Activated CD8-positive, alpha-beta T cell treated with anti-CD3 and anti-CD28 coated beads for 36 hours (primary cell): ENCODE results near the gene MRPL14. TPM values are rescaled to one million over a fixed set of nuclear protein-coding genes. Genes with fewer than 3 reads are reported as not detected.

ENCODE experiments used
- ATAC-seq: fragments of 200-7000 bp; cut with Tn5 transposase; one replicate; pipeline ENCODE4 v1.10.0; 2021; ENCODE audit warnings: mild to moderate bottlenecking, moderate library complexity
- CTCF ChIA-PET: fragments of 350-600 bp; sonication (Branson Sonifier 250); formaldehyde crosslinking; loops from one replicate; lab custom pipeline; 2021; ENCODE audit warnings: antibody characterized with exemption; lab: Charles Lee
- POLR2A ChIA-PET: fragments of 350-600 bp; sonication (Branson Sonifier 250); formaldehyde crosslinking; loops from one replicate; lab custom pipeline; 2021; ENCODE audit warnings: antibody characterized with exemption; lab: Charles Lee
- DNase-seq: peaks from one replicate; pipeline ENCODE4 v3.0.0-alpha.2; 2020
- H3K27ac Mint-ChIP-seq: one replicate; pipeline ENCODE4 v1.8.0; 2021; ENCODE audit warnings: mild to moderate bottlenecking, mixed read lengths
- H3K27me3 Mint-ChIP-seq: one replicate; pipeline ENCODE4 v1.8.0; 2021; ENCODE audit warnings: mixed read lengths
- H3K36me3 Mint-ChIP-seq: one replicate; pipeline ENCODE4 v1.8.0; 2021; ENCODE audit warnings: low read depth, mixed read lengths
- H3K4me1 Mint-ChIP-seq: one replicate; pipeline ENCODE4 v1.8.0; 2021; ENCODE audit warnings: low read depth, mixed read lengths
- H3K4me3 Mint-ChIP-seq: one replicate; pipeline ENCODE4 v1.8.0; 2021; ENCODE audit warnings: mild to moderate bottlenecking, moderate library complexity, mixed read lengths
- H3K9me3 Mint-ChIP-seq: one replicate; pipeline ENCODE4 v1.8.0; 2021; ENCODE audit warnings: mixed read lengths
- intact Hi-C: fragments of 100-400 bp; cut with micrococcal nuclease; formaldehyde crosslinking; loops from one replicate; pipeline ENCODE4 v1.10.0; 2022
- total RNA-seq, 2 experiments: library from RNA; stranded (reverse); gene quantifications; one replicate each; pipeline ENCODE4 v1.2.3, GENCODE V29; 2021
- TF ChIP-seq, protein P1 (sequence below): fragments of 200-600 bp; IDR thresholded peaks from one replicate; pipeline ENCODE4 v1.8.0; 2022; ENCODE audit warnings: antibody characterized with exemption, mild to moderate bottlenecking

Gene MRPL14
- total RNA-seq, 2 experiments from 2014 or later = 42.8 to 44.3 TPM

DNA sequence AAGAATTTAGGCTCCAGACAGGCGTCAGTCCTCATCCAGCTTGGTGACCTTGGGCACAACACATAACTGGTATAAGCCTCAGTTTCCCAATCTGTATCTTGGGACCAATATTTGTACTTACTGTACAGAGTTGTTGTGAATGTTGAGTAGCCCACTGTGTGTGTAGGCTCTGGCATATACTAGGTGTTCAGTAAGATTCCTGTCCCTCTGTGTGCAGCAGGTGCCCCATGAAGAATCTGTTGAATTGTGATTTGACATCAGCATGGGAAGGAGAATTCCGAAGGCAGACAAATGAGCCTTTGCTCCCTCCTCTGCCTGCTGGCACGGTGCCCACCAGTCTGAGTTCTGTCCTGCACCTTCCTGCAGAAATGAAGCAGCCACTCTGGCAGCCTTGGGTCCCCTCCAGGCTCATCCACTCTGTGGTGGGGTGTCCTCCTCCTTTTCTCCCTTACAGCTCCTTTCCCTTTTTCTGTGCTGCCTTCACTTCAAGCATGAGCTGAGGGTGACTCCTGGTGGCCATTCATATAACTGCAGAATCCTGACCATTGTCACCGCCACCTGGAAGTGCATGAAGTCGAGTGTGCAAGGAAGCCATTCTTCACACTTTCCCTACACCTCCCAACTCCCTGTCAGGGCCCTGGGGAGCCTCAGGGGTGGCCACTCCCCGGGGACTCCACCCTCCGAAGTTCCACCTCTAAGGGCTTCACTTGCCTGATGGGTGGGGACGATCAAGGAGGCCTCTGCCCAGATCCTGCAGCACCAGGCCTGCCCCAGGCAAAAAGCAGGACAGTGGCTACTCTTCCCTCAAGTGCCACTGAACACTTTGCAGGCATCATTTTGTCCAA, 48.2 kb downstream of the MRPL14 start:
- no peak overlapping the region for H3K27ac Mint-ChIP-seq

DNA sequence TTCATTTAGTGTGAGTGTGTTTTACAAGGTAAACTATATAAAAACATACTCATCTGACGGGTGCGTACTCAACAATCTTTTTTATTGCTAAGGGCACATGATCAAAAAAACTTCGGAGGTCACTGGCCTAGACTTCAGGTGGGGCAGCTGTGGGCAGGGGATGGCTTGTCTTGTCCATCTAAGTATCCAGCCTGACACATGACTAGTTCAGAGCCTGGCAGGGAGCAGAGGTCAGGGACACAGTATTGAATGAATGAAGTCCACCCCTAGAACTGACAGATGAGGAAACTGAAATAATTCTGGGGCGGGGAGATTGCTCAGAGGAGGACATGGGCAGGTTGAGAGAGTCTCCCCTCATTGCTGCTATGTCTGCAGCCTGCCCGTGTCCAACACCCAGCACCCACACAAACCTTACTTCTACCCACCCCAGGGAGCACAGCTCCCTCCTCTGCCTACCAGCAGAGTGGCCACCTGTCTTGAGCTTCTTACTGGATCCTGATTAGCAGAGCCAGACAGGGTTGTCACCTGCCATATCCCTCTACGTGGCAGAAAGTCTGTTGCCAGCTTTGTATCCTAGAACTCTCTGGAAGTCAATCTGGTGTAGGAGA, 48.9 kb downstream of the MRPL14 start:
- Mint-ChIP-seq H3K4me3 (no peak overlapping the region), H3K27ac (no peak overlapping the region), H3K36me3 (peaks cover 3% of the 10 kb centered on the region), H3K4me1 (peaks cover 19% of the 10 kb centered on the region), H3K27me3 (peaks cover 11% of the 10 kb centered on the region), H3K9me3 (no peaks in the 10 kb centered on the region)
- CTCF ChIA-PET = interaction anchor here (0.6 to 3.1 kb wide), 65 partner anchors 10 to 571 kb away, joined by 3 to 53 read pairs (median 4); partner anchors contain the start of genes GTPBP2, MAD2L1BP and VEGFA
- TF ChIP-seq, protein P1, sequence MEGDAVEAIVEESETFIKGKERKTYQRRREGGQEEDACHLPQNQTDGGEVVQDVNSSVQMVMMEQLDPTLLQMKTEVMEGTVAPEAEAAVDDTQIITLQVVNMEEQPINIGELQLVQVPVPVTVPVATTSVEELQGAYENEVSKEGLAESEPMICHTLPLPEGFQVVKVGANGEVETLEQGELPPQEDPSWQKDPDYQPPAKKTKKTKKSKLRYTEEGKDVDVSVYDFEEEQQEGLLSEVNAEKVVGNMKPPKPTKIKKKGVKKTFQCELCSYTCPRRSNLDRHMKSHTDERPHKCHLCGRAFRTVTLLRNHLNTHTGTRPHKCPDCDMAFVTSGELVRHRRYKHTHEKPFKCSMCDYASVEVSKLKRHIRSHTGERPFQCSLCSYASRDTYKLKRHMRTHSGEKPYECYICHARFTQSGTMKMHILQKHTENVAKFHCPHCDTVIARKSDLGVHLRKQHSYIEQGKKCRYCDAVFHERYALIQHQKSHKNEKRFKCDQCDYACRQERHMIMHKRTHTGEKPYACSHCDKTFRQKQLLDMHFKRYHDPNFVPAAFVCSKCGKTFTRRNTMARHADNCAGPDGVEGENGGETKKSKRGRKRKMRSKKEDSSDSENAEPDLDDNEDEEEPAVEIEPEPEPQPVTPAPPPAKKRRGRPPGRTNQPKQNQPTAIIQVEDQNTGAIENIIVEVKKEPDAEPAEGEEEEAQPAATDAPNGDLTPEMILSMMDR = no peak
- intact Hi-C loops = loop anchor here (1.0 kb wide), 1 partner anchor 411 kb away; no protein-coding TSS in a partner anchor
- no peak for DNase-seq
- no peak for ATAC-seq
- POLR2A ChIA-PET = interaction anchor here (0.6 to 1.3 kb wide), 5 partner anchors 21 to 354 kb away, joined by 3 read pairs; partner anchors contain the start of gene VEGFA

More for the DNA sequence above, 48.2 kb downstream of the MRPL14 start:
- peaks cover 14% of the 10 kb centered on the region for H3K4me1 Mint-ChIP-seq
- H3K4me3 Mint-ChIP-seq = no peak overlapping the region
- peaks cover 11% of the 10 kb centered on the region for H3K27me3 Mint-ChIP-seq
- CTCF ChIA-PET = interaction anchor here (0.6 to 3.1 kb wide), 65 partner anchors 10 to 572 kb away, joined by 3 to 53 read pairs (median 4); partner anchors contain the start of genes GTPBP2, MAD2L1BP and VEGFA
- TF ChIP-seq, protein P1 = peak; percentile 90
- no peaks in the 10 kb centered on the region for H3K9me3 Mint-ChIP-seq
- no peaks in the 10 kb centered on the region for H3K36me3 Mint-ChIP-seq
- intact Hi-C loops = loop anchor here (1.0 kb wide), 1 partner anchor 412 kb away; no protein-coding TSS in a partner anchor
- POLR2A ChIA-PET = interaction anchor here (0.6 to 1.3 kb wide), 5 partner anchors 21 to 355 kb away, joined by 3 read pairs; partner anchors contain the start of gene VEGFA
- ATAC-seq (peak; percentile 55), DNase-seq (peak; percentile 81)

GRCh38 chr6:44077214-44077946, 49.9 kb downstream of the MRPL14 start:
- Mint-ChIP-seq H3K27ac (peak overlapping the region; percentile 64), H3K9me3 (no peaks in the 10 kb centered on the region), H3K36me3 (peaks cover 3% of the 10 kb centered on the region), H3K4me1 (peaks cover 22% of the 10 kb centered on the region), H3K27me3 (peaks cover 11% of the 10 kb centered on the region), H3K4me3 (no peak overlapping the region)
- TF ChIP-seq, protein P1 = no peak
- DNase-seq = no peak
- no peak for ATAC-seq
- ChIA-PET CTCF (interaction anchor here (1.0 to 6.2 kb wide), 11 partner anchors 16 to 469 kb away, joined by 3 to 81 read pairs (median 17); partner anchors contain the start of gene VEGFA), POLR2A (interaction anchor here (0.8 to 1.3 kb wide), 3 partner anchors 8 to 353 kb away, joined by 3 to 4 read pairs (median 3); partner anchors contain the start of gene VEGFA)
- intact Hi-C loops = no loop called here

- Mint-ChIP-seq H3K27ac (no peak overlapping the region), H3K36me3 (peaks cover 3% of the 10 kb centered on the region), H3K9me3 (no peaks in the 10 kb centered on the region), H3K4me1 (peaks cover 25% of the 10 kb centered on the region), H3K27me3 (peaks cover 14% of the 10 kb centered on the region), H3K4me3 (peak overlapping the region; percentile 38)
- intact Hi-C loops = no loop called here
- ChIA-PET CTCF (interaction anchor here (1.0 to 6.2 kb wide), 9 partner anchors 9 to 469 kb away, joined by 3 to 81 read pairs (median 32); partner anchors contain the start of gene VEGFA), POLR2A (interaction anchor here (0.8 to 1.5 kb wide), 3 partner anchors 9 to 307 kb away, joined by 3 to 4 read pairs (median 3); partner anchors contain the start of gene VEGFA)
- TF ChIP-seq, protein P1 = no peak
- ATAC-seq (no peak), DNase-seq (peak; percentile 37)
These were observed 50.7 kb downstream of the MRPL14 start for GRCh38 chr6:44076356-44077213.
